Measurements from ENCODE around the gene SERPINA12.
"Not testable (repeated sequence)": the region's sequence is repeated elsewhere in the genome, so short reads cannot be mapped to it uniquely, and the experiment has no call there.

SERPINA12 gene

GRCh38 chr14:94485944-94486841 lies 23.1 kb downstream of the SERPINA12 start:
- peak in 3 of 6 experiments; percentile 9 to 15 (median 11) for DNase-seq

- no peak for DNase-seq
Measured at GRCh38 chr14:94484481-94484880, 24.8 kb downstream of the SERPINA12 start.

- no peak for DNase-seq
Measured at GRCh38 chr14:94483729-94484275, 25.5 kb downstream of the SERPINA12 start.

GRCh38 chr14:94483071-94483451 lies 26.2 kb downstream of the SERPINA12 start:
- no peak for DNase-seq

GRCh38 chr14:94482132-94483070 lies 26.9 kb downstream of the SERPINA12 start:
- not testable (repeated sequence) for DNase-seq

GRCh38 chr14:94481468-94482131 lies 27.7 kb downstream of the SERPINA12 start:
- no peak for DNase-seq

- no peak for DNase-seq
Measured at GRCh38 chr14:94480809-94481208, 28.5 kb downstream of the SERPINA12 start.

GRCh38 chr14:94478420-94478819 lies 30.8 kb downstream of the SERPINA12 start:
- no peak for DNase-seq

GRCh38 chr14:94476023-94476422 lies 33.2 kb downstream of the SERPINA12 start, which contains the start of gene SERPINA9:
Gene SERPINA9, minus strand, starts transcription at chr14:94476197. Its CDS starts 6,357 bp downstream, at chr14:94469840.
- no peak for DNase-seq

- DNase-seq = no peak
Measured at GRCh38 chr14:94474581-94475031, 34.7 kb downstream of the SERPINA12 start.

GRCh38 chr14:94473666-94474410 lies 35.4 kb downstream of the SERPINA12 start:
- DNase-seq = no peak

GRCh38 chr14:94472842-94473241 lies 36.4 kb downstream of the SERPINA12 start:
- no peak for DNase-seq

GRCh38 chr14:94471045-94471444 lies 38.2 kb downstream of the SERPINA12 start:
- no peak for DNase-seq

- no peak for DNase-seq
Measured at GRCh38 chr14:94470311-94470710, 39.0 kb downstream of the SERPINA12 start.

GRCh38 chr14:94469261-94469660 lies 40.0 kb downstream of the SERPINA12 start:
- no peak for DNase-seq

GRCh38 chr14:94467728-94468520 lies 41.3 kb downstream of the SERPINA12 start:
- DNase-seq = no peak

GRCh38 chr14:94466706-94467370 lies 42.4 kb downstream of the SERPINA12 start:
- no peak for DNase-seq

GRCh38 chr14:94465042-94465441 lies 44.2 kb downstream of the SERPINA12 start:
- no peak for DNase-seq

GRCh38 chr14:94464290-94464689 lies 45.0 kb downstream of the SERPINA12 start:
- DNase-seq = no peak

All from stimulated activated naive CD4-positive, alpha-beta T cell (primary cell).